ENCODE measurements around the gene AKR1B15.

Gene AKR1B15

DNA sequence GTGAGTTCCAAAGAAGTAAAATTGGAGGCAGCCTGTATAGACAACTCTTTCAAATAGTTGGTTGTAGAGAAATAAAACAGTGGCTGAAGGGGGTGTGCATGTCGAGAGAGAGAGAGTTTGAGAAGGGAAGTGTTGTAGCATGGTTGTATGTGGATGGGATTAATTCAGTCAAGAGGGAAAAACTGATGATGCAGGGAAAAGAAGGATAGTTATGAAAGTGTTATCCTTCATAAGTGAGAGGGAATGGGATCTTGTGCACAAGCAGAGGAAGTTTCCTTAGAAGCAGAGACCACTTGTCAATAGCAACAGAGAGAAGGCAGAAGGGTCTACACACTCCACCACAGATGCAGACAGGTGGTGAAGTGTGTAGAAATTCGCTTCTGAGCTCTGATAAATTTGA is 67.7 kb downstream of the AKR1B15 start:
- no peak for TF ChIP-seq CTCF (IDR thresholded peaks at IDR 0.05; ENCODE audit: control insufficient read depth, extremely low read depth, insufficient read depth)
- no peak for DNase-seq (ENCODE audit: low read depth)
- H3K4me3 ChIP-seq (ENCODE audit: low read depth, low read length): no peak overlapping the region

GRCh38 chr7:134618756-134619530 is 70.0 kb downstream of the AKR1B15 start:
- no peak overlapping the region for H3K4me3 ChIP-seq (ENCODE audit: low read depth, low read length)
- TF ChIP-seq CTCF (IDR thresholded peaks at IDR 0.05; ENCODE audit: control insufficient read depth, extremely low read depth, insufficient read depth): no peak
- DNase-seq (ENCODE audit: low read depth): no peak

GRCh38 chr7:134619627-134620331 is 70.9 kb downstream of the AKR1B15 start:
- no peak overlapping the region for H3K4me3 ChIP-seq (ENCODE audit: low read depth, low read length)
- DNase-seq (ENCODE audit: low read depth): no peak
- TF ChIP-seq CTCF (IDR thresholded peaks at IDR 0.05; ENCODE audit: control insufficient read depth, extremely low read depth, insufficient read depth): no peak

- no peak overlapping the region for H3K4me3 ChIP-seq (ENCODE audit: low read depth, low read length)
- TF ChIP-seq CTCF (IDR thresholded peaks at IDR 0.05; ENCODE audit: control insufficient read depth, extremely low read depth, insufficient read depth): no peak
- no peak for DNase-seq (ENCODE audit: low read depth)
These were observed 73.5 kb downstream of the AKR1B15 start for GRCh38 chr7:134622303-134622995.

- DNase-seq (ENCODE audit: low read depth): no peak
- no peak overlapping the region for H3K4me3 ChIP-seq (ENCODE audit: low read depth, low read length)
- no peak for TF ChIP-seq CTCF (IDR thresholded peaks at IDR 0.05; ENCODE audit: control insufficient read depth, extremely low read depth, insufficient read depth)
These were observed 74.3 kb downstream of the AKR1B15 start for GRCh38 chr7:134623193-134623592.

- no peak for DNase-seq (ENCODE audit: low read depth)
- TF ChIP-seq CTCF (IDR thresholded peaks at IDR 0.05; ENCODE audit: control insufficient read depth, extremely low read depth, insufficient read depth): no peak
- H3K4me3 ChIP-seq (ENCODE audit: low read depth, low read length): no peak overlapping the region
These were observed 76.6 kb downstream of the AKR1B15 start for GRCh38 chr7:134625550-134625949.

Measured in LNCaP clone FGC (cell line).